GM11168 (cell line): Measurements from ENCODE around the gene NIPSNAP2.
"Not testable (repeated sequence)": the region's sequence is repeated elsewhere in the genome, so short reads cannot be mapped to it uniquely, and the experiment has no call there.

Source experiments
- in situ Hi-C: fragments of 300-500 bp; cut with MboI; formaldehyde crosslinking; loops from one replicate; pipeline ENCODE4 v1.12.0; 2022; ENCODE audit warnings: low sequenced_read_pairs; ENCODE audit not compliant: unreplicated experiment

The NIPSNAP2 gene

DNA sequence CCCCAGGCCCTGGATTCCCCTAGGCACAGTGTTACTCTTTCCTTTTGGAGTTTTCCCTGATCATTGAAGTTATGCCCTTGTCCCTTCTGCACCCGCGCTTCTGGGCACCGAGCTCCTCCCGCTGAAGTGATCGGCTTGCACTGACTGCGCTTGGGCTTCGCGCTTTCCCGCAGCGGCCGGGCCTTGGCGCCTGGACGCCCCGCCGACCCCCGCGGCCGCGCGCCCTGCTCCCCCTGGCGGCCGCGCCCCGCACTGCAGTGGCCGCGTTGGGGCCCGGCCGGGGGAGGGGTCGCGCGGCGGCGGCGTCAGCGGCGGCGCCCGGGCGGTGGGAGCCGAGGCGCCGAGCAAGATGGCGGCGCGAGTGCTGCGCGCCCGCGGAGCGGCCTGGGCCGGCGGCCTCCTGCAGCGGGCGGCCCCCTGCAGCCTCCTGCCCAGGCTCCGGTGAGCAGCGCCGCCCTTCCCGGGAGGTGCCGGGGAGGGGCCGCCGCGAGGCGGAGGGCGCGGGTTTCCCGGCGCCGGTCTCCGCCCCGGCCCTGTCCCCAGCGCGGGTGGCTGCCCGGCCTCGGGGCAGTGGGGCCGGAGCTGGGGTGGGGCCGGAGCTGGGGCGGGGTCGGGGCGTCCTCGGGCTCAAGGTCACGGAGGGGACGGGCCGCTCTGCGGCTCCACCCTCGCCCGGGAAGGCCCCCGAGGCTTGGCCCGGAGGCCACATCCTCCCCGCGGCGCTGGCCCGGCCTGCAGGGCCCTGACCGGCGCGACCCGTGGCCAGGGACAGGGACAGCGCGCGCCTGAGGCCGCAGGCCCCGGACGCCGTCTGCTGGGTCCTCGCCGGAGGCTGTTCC lies at the start of gene NIPSNAP2:
Gene NIPSNAP2, plus strand, starts transcription at position 325 of the 839 bp plus-strand sequence. Its CDS starts 25 bp downstream, at position 350.
- in situ Hi-C loops: loop anchor here (10.0 kb wide), 1 partner anchor 320 kb away; no protein-coding TSS in a partner anchor

DNA sequence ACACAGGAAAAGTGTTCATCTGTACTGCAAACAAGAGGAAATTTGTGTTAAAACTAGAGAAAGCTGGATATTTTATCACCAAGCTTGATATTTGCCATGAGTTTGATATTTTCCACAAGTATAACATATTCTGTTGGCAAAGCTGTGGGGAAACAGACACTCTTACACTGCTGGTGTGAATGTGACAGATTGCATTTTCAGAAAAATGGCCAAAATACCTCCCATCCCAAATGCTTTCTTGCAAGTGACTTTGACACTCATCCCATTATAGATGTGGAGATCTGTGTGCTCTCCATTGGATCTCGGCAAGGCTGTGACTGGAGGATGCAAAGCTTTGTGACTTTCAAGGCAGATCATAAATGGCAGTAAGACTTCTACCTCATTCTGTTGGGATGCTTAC lies 46.6 kb upstream of the NIPSNAP2 start:
- in situ Hi-C loops: no loop called here

DNA sequence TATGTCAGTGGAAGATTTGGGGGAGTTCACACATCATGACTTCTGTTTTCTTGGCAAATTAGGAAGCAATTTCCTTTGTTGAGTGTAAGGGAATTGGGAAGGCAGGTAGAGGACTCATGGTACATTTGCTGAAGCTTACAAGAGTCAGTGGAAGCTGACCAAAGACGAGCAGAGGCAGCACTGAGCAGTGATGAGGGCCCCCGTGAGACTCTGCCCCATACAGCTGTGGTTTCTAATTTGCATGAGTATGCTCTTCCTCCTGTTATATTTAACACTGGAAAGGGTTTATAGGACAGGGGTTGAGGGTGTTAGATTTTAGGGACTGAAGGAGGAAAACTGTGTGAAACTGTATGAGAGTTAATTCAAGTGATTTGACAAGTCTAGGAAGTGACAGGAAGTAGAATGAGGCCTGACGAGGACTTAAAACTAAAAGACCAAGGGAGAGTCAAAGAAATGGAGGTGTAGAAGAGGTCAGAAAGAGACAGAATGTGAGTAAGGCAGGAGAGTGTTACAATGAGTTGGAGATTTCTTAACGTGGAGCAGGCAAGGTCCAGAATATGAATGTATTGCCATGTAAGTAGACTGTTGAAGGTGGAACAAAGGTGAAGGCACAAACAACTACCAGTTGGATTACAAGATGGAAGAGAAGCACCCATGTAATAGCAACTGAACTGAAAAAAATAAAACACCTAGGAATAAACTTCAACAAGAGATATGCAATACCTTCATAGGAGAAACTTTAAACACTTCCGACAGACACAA lies 36.2 kb upstream of the NIPSNAP2 start:
- in situ Hi-C loops: no loop called here

DNA sequence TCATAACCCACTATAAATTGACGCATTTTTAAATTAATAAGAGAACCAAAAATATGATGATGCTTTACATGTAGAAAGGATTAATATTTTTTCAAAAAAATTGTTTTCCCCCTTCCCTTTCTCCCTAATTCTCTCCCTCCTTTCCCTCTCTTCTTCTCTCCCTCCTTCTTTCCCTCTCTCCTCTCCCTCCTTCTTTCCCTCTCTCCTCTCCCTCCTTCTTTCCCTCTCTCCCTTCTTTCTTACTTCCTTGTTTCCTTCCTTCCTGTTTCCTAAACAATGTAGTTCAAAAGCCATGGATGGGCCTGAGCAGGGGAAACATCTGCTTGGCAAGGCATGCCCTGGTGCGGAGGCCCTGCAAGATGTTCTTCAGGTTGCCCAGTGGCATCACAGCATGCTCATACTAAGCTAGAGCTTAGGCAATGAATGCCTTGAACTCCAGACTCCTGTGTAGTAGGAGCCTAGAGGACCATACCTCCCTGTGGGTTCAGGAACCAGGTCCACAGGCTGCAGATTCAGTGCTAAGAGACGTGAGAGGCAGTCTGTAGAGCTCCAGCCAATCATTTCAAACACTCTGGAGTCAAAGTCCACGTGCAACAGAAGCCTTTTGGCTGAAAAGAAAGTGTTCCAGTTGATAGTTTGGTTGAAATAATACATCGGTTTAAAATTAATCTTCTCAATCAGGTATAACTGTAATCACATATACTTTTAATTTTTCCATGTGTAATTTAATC lies 32.8 kb upstream of the NIPSNAP2 start:
- in situ Hi-C loops: no loop called here

DNA sequence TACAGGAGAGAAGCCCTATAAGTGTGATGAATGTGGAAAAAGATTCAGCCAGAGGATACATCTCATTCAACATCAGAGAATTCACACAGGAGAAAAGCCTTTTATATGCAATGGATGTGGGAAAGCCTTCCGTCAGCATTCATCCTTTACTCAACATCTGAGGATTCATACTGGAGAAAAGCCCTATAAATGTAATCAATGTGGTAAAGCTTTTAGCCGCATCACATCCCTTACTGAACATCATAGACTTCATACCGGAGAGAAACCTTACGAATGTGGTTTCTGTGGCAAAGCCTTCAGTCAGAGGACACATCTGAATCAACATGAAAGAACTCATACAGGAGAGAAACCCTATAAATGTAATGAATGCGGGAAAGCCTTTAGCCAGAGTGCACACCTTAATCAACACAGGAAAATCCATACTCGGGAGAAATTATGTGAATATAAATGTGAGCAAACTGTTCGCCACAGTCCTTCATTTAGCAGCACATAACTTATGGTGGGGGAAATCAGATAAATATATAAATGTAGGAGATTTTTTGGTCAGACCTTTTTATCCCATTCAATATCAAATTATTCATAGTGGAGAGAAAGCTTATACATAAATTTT lies 24.8 kb upstream of the NIPSNAP2 start:
- in situ Hi-C loops: no loop called here

DNA sequence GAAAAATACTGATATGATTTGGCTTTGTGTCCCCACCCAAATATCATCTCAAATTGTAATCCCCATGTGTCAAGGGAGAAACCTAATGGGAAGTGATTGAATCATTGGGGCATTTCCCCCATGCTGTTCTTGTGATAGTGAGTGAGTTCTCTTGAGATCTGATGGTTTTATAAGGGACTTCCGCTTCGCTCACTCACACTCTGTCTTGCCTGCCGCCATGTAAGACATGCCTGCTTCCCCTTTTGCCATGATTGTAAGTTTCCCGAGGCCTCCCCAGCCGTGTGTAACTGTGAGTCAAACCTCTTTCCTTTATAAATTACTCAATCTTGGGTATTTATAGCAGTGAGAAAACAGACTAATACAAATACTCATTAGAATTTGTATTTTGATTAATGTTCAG lies 17.8 kb upstream of the NIPSNAP2 start:
- in situ Hi-C loops: no loop called here

DNA sequence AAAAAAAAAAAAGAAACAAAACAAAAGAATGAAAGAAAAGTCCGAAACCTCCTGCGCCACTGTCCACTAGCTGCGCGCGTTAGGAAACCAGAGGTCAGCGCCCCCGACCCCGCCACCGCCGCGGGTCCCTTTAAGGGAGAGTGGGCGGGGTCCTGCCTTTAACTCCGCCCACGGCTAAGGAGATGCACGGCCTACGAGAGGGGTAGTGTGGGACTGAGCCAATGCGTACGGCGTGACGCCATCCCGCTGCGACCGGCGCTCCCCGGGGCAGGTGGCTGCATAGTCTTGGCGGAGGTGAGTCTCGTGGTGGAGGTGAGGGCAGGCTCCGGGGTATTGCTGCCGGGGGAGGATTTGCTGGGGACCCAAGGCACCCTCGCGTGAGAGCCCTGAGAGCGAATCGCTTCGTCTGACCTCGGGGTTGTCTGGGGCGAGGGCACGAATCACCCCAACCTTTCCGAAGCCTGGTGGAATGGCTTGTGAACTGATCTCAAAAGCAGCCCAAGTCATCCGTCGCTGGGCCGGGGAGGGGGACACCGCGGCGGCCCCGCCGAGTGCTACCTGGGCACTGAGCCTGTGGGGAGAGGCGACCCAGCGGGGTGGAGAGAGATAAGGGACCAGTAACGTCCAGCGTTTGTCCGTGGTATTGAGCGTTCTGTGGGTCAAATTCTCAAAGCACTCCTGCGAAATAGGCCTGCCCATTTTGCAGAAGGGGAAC lies 12.6 kb upstream of the NIPSNAP2 start, which contains the start of gene MRPS17:
Gene MRPS17, plus strand, starts transcription at position 241 of the 715 bp plus-strand sequence. CDS start 1,319 bp downstream, outside the sequence.
- in situ Hi-C loops: no loop called here

DNA sequence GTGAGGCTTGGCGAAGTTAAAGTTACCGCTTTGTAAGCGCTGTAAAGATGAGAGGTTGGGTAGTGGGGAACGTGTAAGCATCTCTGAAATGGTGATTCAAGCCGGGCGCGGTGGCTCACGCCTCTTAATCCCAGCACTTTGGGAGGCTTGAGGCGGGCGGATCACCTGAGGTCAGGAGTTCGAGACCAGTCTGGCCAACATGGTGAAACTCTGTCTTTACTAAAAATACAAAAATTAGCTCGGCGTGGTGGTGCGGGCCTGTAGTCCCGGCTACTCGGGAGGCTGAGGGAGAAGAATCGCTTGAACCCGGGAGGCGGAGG lies 12.1 kb upstream of the NIPSNAP2 start:
- in situ Hi-C loops: not testable (repeated sequence)

DNA sequence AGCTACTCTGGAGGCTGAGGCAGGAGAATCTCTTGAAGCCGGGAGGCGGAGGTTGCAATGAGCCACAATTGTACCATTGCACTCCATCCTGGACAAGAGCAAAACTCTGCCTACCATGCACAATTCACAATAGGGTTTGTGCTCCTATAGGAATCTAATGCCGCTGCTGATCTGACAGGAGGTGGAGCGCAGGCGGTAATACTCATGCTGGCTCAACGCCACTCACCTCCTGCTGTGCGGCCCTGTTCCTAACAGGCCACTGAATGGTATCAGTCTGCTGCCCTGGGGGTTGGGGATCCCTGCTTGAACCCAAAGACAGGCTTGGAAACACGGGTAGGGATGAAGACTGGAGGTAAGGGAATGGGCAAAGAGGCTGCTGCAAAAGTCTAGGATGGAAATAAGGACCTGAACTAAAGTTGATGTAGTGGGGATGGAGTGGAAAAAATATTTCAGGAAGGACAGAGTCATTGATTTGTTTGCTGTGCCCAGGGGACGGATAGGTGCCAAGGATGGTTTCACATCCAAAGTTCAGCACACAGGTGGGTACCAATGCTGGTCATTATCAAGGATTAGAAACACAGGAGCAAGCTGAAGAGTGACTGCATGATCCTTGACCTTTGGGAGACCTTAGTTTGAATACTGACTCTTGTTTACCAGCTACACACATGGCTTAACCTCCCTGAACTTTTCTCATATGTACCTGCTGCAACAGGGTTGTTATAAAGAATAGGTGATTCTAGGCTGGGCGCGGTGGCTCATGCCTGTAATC lies 10.5 kb upstream of the NIPSNAP2 start:
- in situ Hi-C loops: no loop called here

DNA sequence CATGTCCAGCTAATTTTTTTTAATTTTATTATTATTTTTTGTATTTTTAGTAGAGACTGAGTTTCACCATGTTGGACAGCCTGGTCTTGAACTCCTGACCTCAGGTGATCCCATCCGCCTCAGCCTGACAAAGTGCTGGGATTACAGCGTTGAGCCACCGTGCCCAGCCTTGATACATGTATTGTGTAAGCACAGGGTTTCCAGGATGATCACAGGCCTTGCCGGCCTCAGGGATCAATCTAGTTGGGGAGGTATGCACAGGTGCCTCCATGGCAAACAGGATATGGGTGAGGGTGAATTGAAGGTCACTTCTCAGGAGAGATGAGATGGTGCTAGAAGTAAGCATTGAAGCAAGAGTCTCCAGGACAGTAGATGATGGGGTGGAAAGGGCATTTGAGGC lies 7.2 kb upstream of the NIPSNAP2 start:
- in situ Hi-C loops: no loop called here

DNA sequence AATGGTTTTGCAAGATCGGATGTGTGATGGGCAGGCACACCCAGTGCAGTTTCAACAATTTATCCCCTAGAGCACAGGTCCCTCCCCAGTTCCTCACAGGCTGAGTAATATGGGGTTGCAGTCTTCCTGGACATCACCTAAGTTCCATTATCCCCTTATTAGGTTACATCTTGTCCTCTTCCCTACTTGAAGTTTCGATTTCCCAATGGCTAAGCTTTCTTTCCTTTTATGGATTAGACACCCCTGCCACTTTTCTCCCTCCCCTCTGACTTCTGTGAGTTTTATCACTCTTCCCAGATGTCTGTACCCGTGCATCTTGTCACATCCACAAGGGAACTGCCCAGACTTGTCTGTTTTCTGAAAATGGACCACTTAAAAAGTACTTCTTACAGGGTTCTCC lies 2.4 kb upstream of the NIPSNAP2 start:
- in situ Hi-C loops: loop anchor here (10.0 kb wide), 1 partner anchor 317 kb away; no protein-coding TSS in a partner anchor

DNA sequence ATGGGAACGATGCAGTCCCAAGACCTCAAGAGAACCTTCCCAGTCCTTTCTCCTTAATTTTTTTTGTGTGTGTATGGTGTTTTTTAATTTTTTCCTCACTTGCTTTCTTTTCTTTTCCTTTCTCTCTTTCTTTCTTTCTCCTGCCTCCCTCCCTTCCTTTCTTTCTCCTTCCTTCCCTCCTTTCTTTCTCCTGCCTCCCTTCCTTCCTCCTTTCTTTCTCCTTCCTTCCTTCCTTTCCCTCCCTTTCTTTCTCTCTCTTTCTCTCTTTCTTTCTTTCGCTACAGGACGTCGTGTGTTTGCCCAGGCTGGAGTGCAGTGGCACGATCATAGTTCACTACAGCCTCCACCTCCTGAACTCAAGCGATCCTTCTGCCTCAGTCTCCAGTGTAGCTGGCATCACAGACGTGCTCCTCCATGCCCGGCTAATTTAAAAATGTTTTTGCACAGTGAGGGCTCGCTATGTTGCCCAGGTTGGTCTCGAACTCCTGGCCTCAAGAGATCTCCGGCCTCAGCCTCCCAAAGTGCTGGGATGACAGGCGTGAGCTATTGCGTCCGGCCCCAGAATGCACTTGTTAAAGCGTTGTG lies 709 bp upstream of the NIPSNAP2 start:
- in situ Hi-C loops: loop anchor here (10.0 kb wide), 1 partner anchor 319 kb away; no protein-coding TSS in a partner anchor

DNA sequence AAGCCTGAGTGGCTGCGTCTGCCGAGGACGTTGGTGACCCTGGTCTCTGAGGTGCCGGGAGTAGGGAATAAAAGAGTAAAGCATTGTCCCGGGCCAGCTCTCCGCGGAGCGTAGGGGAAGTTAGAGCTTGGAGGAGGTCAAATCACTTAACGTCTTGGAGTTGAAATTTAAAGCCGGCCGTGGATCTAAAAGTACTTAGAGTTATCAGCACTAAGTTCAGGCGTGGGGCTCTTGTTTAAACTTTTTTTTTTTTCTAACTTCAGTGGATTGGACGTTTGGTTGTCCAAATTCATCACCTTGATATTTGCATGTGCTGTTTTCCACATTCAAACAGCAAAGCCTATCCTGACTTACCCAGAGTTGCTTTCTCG lies 700 bp downstream of the NIPSNAP2 start:
- in situ Hi-C loops: loop anchor here (10.0 kb wide), 1 partner anchor 320 kb away; no protein-coding TSS in a partner anchor

DNA sequence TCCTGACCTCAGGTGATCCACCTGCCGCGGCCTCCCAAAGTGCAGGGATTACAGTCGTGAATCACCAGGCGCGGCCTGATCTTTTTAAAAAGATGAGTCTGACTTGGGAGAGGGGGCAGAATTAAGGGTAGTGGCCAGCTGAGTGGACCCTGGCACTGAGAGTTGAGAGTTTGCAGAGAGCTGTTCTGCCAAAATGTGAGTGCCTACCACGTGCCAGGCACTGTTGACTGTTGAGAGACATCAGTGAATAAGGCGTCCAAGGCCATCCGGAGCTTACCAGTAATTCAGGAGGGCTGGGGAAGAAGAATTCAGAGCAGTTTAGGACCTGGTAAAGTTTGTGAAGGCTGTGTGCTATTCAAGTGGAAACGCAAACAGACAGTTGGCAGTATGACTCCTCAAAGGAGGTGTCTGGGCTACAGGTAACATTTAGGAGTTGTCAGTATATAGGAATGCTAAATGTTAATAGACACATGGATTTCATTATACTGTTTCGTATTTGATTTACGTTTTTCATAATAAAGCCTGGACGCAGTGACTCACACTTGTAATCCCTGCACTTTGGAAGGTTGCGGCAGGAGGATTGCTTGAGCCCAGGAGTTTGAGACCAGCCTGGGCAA lies 1.5 kb downstream of the NIPSNAP2 start:
- in situ Hi-C loops: loop anchor here (10.0 kb wide), 1 partner anchor 321 kb away; no protein-coding TSS in a partner anchor

DNA sequence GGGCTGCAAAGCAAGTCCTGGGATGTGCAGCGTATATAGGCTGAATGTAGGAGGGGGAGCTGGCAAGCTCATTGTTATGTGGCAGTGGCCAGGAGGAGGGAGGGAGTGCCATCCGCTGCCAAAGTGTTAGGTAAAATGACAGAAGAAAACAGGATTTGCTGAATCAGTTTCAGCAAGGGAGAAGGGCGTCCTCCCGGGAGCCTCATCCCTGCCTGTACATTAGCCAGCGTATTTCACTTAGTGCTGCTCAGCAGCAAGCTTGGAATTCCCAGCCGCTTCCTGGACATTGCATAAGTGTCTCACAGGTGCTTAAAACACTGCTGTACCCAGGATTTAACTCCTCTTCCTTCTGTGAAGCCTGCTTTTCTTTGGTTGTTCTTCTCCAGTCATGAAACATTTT lies 2.5 kb downstream of the NIPSNAP2 start:
- in situ Hi-C loops: loop anchor here (10.0 kb wide), 1 partner anchor 322 kb away; no protein-coding TSS in a partner anchor

DNA sequence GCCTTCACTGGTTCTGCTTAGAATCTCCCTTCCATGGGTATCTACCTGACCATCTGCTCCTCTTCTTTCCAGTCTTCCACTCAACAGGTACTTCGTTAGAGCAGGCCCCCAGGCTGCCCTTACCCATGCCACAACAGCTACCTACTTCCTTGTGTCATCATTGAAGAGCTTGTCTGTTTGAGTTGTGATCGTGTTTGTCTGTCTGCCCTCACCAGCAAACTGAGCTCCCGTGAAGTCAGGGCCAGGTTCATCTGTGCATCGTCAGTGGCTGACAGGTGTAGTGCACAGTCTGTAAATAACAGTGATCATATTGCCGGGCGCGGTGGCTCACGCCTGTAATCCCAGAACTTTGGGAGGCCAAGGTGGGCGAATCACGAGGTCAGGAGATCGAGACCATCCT lies 5.0 kb downstream of the NIPSNAP2 start:
- in situ Hi-C loops: loop anchor here (10.0 kb wide), 1 partner anchor 325 kb away; no protein-coding TSS in a partner anchor

DNA sequence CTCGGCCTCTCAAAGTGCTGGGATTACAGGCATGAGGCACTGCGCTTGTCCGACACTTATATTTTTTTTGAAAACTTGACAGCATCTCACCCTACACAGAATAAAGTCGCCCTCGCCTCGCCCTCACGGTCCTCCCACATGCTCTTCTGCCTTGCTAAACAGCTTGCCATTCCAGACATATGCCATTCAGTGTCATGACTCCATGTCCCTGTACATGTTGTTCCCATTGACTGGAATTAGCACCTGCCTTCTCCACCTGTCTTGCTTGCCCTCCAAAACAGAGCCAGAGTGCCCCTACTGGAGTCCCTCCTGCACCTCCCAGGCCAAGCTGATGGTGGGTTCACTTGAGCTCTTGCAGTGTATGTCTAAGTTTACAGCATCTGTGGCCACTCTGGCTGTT lies 6.2 kb downstream of the NIPSNAP2 start:
- in situ Hi-C loops: no loop called here

DNA sequence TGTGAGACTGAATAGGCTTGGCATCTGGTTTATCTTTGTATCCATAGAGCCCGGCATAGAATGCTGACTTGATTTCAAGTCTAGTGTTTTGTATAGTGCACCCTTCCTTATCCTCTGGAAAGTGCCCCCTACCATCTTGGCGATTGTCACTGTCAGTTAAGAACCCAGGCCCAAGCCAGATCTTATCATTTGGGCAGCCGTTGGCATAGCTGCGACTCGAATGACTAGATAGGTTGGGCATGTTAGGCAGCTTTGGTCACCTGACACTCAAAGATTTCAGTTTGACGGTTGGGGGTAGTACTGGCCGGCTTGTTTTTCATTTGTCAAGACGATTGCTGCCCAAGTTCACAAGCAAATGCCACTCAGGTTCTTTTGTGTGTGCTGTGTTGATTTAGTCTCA lies 6.6 kb downstream of the NIPSNAP2 start:
- in situ Hi-C loops: no loop called here
